B cell (primary cell): Measurements from ENCODE around the gene MST1R.

Experiments
- CTCF ChIP-seq: fragments of 200-600 bp; IDR thresholded peaks from one replicate; pipeline ENCODE4 v1.8.0; 2022; ENCODE audit warnings: antibody characterized with exemption, mild to moderate bottlenecking
- EZH2 ChIP-seq: IDR thresholded peaks from 2 replicates; pipeline ENCODE4 v1.6.1; 2012; ENCODE audit warnings: borderline replicate concordance, low read depth, mild to moderate bottlenecking, moderate library complexity, low read length; ENCODE audit not compliant: insufficient read depth, poor library complexity, severe bottlenecking

- TF ChIP-seq CTCF (no peak), EZH2 (no peak)
Measured at GRCh38 chr3:49865198-49865784, 38.4 kb downstream of the MST1R start.
